Lung (tissue), 12 donors: Measurements from ENCODE around the gene AQP6. TPM values are rescaled to one million over a fixed set of nuclear protein-coding genes. Genes with fewer than 3 reads are reported as not detected.

Experiments used
- ATAC-seq: fragments of 200-7000 bp; cut with Tn5 transposase; one replicate; pipeline ENCODE4 v1.9.1; 2020; ENCODE audit warnings: moderate number of reproducible peaks; ENCODE audit not compliant: insufficient read depth, low FRiP score
- DNase-seq, 3 donors: peaks; one replicate each; pipeline ENCODE4 v3.0.0-alpha.2; 2013 to 2017
- H3K27ac ChIP-seq, 2 donors: one replicate each; pipeline ENCODE4 v1.5.1; 2013; ENCODE audit warnings: mild to moderate bottlenecking in 2 of 2, moderate library complexity in 2 of 2, control low read depth in 1 of 2, inconsistent platforms in 1 of 2, low read depth in 1 of 2, low read length in 1 of 2
- H3K27me3 ChIP-seq, 3 donors: one replicate each; pipeline ENCODE4 v1.5.1; 2013; ENCODE audit warnings: low read length in 2 of 3; ENCODE audit not compliant: control insufficient read depth in 3 of 3, insufficient read depth in 3 of 3
- H3K36me3 ChIP-seq, 4 donors: one replicate each; pipeline ENCODE4 v1.5.1; 2013; ENCODE audit warnings: low read length in 4 of 4, mild to moderate bottlenecking in 1 of 4, moderate library complexity in 1 of 4; ENCODE audit not compliant: control insufficient read depth in 4 of 4, insufficient read depth in 4 of 4
- H3K4me1 ChIP-seq, 5 donors: one replicate each; pipeline ENCODE4 v1.5.1; 2013; ENCODE audit warnings: low read length in 5 of 5, mild to moderate bottlenecking in 2 of 5, moderate library complexity in 1 of 5; ENCODE audit not compliant: control insufficient read depth in 5 of 5, insufficient read depth in 5 of 5
- H3K4me3 ChIP-seq: one replicate; pipeline ENCODE4 v1.5.1; 2013; ENCODE audit warnings: mild to moderate bottlenecking, control low read depth, moderate library complexity
- H3K9ac ChIP-seq, 2 donors: one replicate each; pipeline ENCODE4 v1.5.1; 2013; ENCODE audit warnings: low read length in 2 of 2, control low read depth in 1 of 2; ENCODE audit not compliant: insufficient read depth in 1 of 2
- H3K9me3 ChIP-seq, 4 donors: one replicate each; pipeline ENCODE4 v1.5.1; 2013; ENCODE audit warnings: low read length in 3 of 4, mild to moderate bottlenecking in 1 of 4, moderate library complexity in 1 of 4; ENCODE audit not compliant: control insufficient read depth in 4 of 4, insufficient read depth in 3 of 4
- CTCF ChIP-seq: IDR thresholded peaks from 2 replicates; pipeline ENCODE4 v1.5.1; 2012; ENCODE audit warnings: mild to moderate bottlenecking; ENCODE audit errors: control extremely low read depth, extremely low read depth
- WGBS, 2 donors: extraction: QIAGEN DNeasy Blood & Tissue Kit; methylation state at CpG; one replicate each; pipeline ENCODE4 v1.1.7; 2013; 5-methylcytosine and 5-hydroxymethylcytosine counted together
- polyA plus RNA-seq, 2 donors: library from polyadenylated mRNA; stranded (reverse); fragments of 200-250 nt; gene quantifications; one replicate each; pipeline ENCODE4 v1.2.1, GENCODE V29; 2013
- total RNA-seq, 2 donors: library from RNA; depleted of rRNA in 1 of 2; stranded (reverse); fragments of >200 nt in 1 of 2; gene quantifications; one replicate each; pipeline ENCODE4 v1.2.1, GENCODE V29; 2014 to 2021
- donor health status: control.
- donor health status: control.
- donor health status: Bipolar disorder and iron deficiency.
- donor health status: healthy.
- donor health status: DM: yes; HTN: yes; CAD: no.

AQP6 gene
- total and polyA plus RNA-seq, 4 donors: 0.03 to 0.40 (median 0.19) TPM

- Histone ChIP-seq H3K36me3 (no peaks in the 10 kb centered on the region), H3K4me1 (peaks cover 0 to 28% (median 8%) of the 10 kb centered on the region in 5 donors), H3K27ac (peak overlapping the region in 1 of 2 donors; percentile 17), H3K27me3 (peaks cover 0 to 24% (median 21%) of the 10 kb centered on the region in 3 donors), H3K4me3 (no peak overlapping the region), H3K9me3 (no peaks in the 10 kb centered on the region), H3K9ac (no peak overlapping the region)
- DNase-seq (peak in 2 of 3 donors; percentile 11 to 59), ATAC-seq (no peak)
- no peak for TF ChIP-seq CTCF
- 71 to 81% methylated on average over 20 to 21 of the region's 21 CpGs for WGBS, 2 donors
Measured at GRCh38 chr12:49962861-49963765, 9.6 kb upstream of the AQP6 start.

GRCh38 chr12:49963976-49964815 is 8.6 kb upstream of the AQP6 start:
- 83 to 85% methylated on average over 17 of the region's 17 CpGs for WGBS, 2 donors
- no peak overlapping the region for H3K27ac ChIP-seq
- no peaks in the 10 kb centered on the region for H3K36me3 ChIP-seq
- TF ChIP-seq CTCF: no peak
- H3K27me3 ChIP-seq: peaks cover 0 to 29% (median 22%) of the 10 kb centered on the region in 3 donors
- no peak overlapping the region for H3K9ac ChIP-seq
- ATAC-seq: no peak
- DNase-seq: no peak
- H3K4me3 ChIP-seq: no peak overlapping the region
- peaks cover 0 to 29% (median 8%) of the 10 kb centered on the region in 5 donors for H3K4me1 ChIP-seq
- H3K9me3 ChIP-seq: no peaks in the 10 kb centered on the region

DNA sequence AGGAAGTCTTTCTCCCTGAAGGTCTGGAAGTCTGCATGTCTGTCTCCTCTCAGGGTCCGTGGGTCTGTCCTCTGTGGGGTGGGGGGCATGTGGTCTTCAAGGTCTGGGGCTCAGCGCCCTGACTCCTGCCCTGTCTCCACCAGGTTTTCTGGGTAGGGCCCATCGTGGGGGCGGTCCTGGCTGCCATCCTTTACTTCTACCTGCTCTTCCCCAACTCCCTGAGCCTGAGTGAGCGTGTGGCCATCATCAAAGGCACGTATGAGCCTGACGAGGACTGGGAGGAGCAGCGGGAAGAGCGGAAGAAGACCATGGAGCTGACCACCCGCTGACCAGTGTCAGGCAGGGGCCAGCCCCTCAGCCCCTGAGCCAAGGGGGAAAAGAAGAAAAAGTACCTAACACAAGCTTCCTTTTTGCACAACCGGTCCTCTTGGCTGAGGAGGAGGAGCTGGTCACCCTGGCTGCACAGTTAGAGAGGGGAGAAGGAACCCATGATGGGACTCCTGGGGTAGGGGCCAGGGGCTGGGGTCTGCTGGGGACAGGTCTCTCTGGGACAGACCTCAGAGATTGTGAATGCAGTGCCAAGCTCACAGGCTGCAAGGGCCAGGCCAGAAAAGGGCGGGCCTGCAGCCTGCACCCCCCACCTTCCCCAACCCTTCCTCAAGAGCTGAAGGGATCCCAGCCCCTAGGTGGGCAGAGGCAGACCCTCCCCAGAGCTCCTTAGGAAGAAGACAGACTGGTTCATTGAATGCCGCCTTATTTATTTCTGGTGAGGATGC is 7.7 kb upstream of the AQP6 start:
- H3K4me1 ChIP-seq: peaks cover 0 to 26% (median 3%) of the 10 kb centered on the region in 5 donors
- H3K27ac ChIP-seq: no peak overlapping the region
- no peaks in the 10 kb centered on the region for H3K9me3 ChIP-seq
- H3K4me3 ChIP-seq: no peak overlapping the region
- no peak for DNase-seq
- no peaks in the 10 kb centered on the region for H3K36me3 ChIP-seq
- 65 to 67% methylated on average over 13 of the region's 13 CpGs for WGBS, 2 donors
- no peak for TF ChIP-seq CTCF
- peaks cover 0 to 25% (median 15%) of the 10 kb centered on the region in 3 donors for H3K27me3 ChIP-seq
- H3K9ac ChIP-seq: no peak overlapping the region
- no peak for ATAC-seq
